Measurements from ENCODE around the gene THY1. TPM values are rescaled to one million over a fixed set of nuclear protein-coding genes. Genes with fewer than 3 reads are reported as not detected.

The THY1 gene
- total RNA-seq, 2 experiments from 2014 or later, result not detected

DNA sequence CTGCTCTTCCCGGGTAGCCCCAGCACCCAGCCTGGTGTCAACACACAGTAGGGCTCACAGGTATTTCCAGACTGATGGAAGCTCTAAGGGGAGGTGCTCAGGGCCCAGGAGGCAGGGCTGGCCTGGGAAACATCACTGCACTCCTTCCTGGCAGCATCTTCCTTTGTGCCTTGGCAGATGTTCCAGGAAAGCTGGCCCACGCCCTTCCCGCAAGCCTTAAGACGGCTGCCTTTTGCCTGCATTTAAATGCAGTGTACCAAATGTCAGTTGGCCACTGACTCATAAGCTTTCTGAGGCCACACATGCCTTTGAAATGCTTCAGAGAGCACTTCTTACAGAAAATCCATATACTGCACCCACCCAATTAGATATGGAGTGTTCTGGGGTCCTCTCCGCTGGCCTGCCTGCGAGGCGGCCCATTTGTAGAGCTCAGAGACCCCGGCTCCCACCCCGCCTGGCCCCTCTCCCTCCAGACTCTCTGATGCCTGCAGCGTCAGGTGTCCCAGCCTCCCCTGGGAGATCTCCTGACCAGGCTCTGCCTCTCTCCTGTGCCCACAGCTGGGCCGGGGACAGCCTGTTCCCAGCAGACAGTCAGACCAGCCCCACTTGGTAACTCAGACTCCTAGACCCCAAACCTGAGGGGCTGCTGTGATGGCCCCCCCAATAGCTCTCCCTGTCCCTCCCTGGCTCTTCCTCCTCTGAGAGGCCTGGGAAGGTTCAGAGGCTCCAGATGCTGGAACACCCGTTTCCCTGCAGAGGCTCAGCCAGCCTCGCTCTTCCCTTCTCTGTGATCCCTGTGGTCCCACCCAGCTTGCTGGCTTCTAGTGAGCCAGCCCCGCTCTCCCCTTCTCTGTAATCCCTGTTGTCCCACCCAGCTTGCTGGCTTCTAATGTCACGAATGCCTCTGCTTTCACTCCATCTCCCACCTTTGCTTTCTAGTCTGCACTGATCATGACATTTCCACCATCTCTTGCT is 47.6 kb upstream of the THY1 start:
- H3K27ac ChIP-seq (ENCODE audit: low read depth in 1 of 2, low read length in 2 of 2), result no peak overlapping the region
- ChIA-PET POLR2A (no interaction called here), CTCF (no interaction called here)
- H3K27me3 ChIP-seq (ENCODE audit: control insufficient read depth in 1 of 2, insufficient read depth in 2 of 2, low read length in 2 of 2), result peaks cover 7 to 13% of the 10 kb centered on the region in 2 experiments
- H3K4me3 ChIP-seq (ENCODE audit: low read length), result no peak overlapping the region
- TF ChIP-seq, protein P1, sequence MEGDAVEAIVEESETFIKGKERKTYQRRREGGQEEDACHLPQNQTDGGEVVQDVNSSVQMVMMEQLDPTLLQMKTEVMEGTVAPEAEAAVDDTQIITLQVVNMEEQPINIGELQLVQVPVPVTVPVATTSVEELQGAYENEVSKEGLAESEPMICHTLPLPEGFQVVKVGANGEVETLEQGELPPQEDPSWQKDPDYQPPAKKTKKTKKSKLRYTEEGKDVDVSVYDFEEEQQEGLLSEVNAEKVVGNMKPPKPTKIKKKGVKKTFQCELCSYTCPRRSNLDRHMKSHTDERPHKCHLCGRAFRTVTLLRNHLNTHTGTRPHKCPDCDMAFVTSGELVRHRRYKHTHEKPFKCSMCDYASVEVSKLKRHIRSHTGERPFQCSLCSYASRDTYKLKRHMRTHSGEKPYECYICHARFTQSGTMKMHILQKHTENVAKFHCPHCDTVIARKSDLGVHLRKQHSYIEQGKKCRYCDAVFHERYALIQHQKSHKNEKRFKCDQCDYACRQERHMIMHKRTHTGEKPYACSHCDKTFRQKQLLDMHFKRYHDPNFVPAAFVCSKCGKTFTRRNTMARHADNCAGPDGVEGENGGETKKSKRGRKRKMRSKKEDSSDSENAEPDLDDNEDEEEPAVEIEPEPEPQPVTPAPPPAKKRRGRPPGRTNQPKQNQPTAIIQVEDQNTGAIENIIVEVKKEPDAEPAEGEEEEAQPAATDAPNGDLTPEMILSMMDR (IDR thresholded peaks at IDR 0.05), result no peak
- H3K27me3 Mint-ChIP-seq, result peaks cover 60% of the 10 kb centered on the region
- H3K4me1 ChIP-seq (ENCODE audit: insufficient read depth, low read length), result no peaks in the 10 kb centered on the region
- H3K9me3 Mint-ChIP-seq, result peaks cover 16% of the 10 kb centered on the region
- H3K4me1 Mint-ChIP-seq (ENCODE audit: low read depth), result no peaks in the 10 kb centered on the region
- DNase-seq (no peak), ATAC-seq (ENCODE audit: poor library complexity) (no peak)
- no peak overlapping the region for H3K4me3 Mint-ChIP-seq
- H3K36me3 Mint-ChIP-seq (ENCODE audit: low read depth), result no peaks in the 10 kb centered on the region
- intact Hi-C loops (cut with DNase I, micrococcal nuclease), result no loop called here
- H3K36me3 ChIP-seq (ENCODE audit: insufficient read depth, low read length), result no peaks in the 10 kb centered on the region
- H3K9me3 ChIP-seq (ENCODE audit: control insufficient read depth in 1 of 2, insufficient read depth in 1 of 2, low read length in 2 of 2), result peaks cover 0 to 6% of the 10 kb centered on the region in 2 experiments
- no peak overlapping the region for H3K27ac Mint-ChIP-seq

DNA sequence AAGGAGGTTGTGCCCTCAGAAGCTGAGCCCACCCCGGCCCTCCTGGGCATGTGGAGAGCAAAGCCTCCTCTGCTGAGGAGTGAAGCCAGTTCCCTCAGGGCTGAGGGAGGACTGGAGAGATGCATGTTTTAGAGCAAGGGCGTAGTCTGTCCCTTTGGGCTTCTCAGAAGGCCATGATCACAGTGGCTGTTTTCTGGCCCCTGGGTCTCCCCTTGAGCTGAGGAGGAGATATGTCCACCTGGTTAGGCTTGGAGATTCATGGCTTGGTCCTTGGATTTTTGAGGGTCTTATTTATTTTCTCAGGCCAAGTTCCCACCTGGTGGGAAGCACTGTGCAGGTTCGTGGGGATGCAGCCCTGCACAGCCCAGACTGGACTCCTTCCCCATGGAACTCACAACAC is 46.5 kb upstream of the THY1 start:
- no peak overlapping the region for H3K27ac Mint-ChIP-seq
- DNase-seq (no peak), ATAC-seq (ENCODE audit: poor library complexity) (no peak)
- Histone ChIP-seq H3K4me1 (ENCODE audit: insufficient read depth, low read length) (no peaks in the 10 kb centered on the region), H3K4me3 (ENCODE audit: low read length) (no peak overlapping the region), H3K36me3 (ENCODE audit: insufficient read depth, low read length) (no peaks in the 10 kb centered on the region), H3K27ac (ENCODE audit: low read depth in 1 of 2, low read length in 2 of 2) (no peak overlapping the region), H3K27me3 (ENCODE audit: control insufficient read depth in 1 of 2, insufficient read depth in 2 of 2, low read length in 2 of 2) (peaks cover 7 to 13% of the 10 kb centered on the region in 2 experiments), H3K9me3 (ENCODE audit: control insufficient read depth in 1 of 2, insufficient read depth in 1 of 2, low read length in 2 of 2) (peaks cover 5 to 6% of the 10 kb centered on the region in 2 experiments)
- intact Hi-C loops (cut with DNase I, micrococcal nuclease), result no loop called here
- ChIA-PET CTCF (no interaction called here), POLR2A (no interaction called here)
- H3K4me3 Mint-ChIP-seq, result no peak overlapping the region
- peaks cover 20% of the 10 kb centered on the region for H3K9me3 Mint-ChIP-seq
- peaks cover 60% of the 10 kb centered on the region for H3K27me3 Mint-ChIP-seq
- TF ChIP-seq, protein P1 (IDR thresholded peaks at IDR 0.05), result no peak
- H3K4me1 Mint-ChIP-seq (ENCODE audit: low read depth), result no peaks in the 10 kb centered on the region
- H3K36me3 Mint-ChIP-seq (ENCODE audit: low read depth), result no peaks in the 10 kb centered on the region

DNA sequence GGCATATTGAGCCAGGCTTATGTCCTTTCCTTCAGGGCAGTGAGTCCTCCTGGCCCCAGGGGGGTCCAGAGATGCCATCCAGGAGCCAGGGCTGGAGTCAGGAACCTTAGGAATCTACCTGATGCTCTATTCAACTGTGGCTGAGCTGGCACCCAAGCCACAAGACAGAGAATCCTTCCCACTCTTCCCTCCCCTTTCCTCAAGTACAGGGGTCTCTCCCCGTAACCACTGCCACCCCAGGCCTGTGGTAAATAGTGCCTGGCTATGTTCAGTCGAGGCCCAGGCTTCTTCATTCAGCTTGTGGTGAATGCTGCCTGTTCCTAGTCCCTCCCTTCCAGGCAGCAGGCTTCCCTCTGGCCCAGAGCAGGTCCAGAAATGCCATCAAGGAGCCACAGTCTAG is 45.5 kb upstream of the THY1 start:
- no peaks in the 10 kb centered on the region for H3K36me3 ChIP-seq (ENCODE audit: insufficient read depth, low read length)
- H3K4me1 ChIP-seq (ENCODE audit: insufficient read depth, low read length), result no peaks in the 10 kb centered on the region
- no peak for DNase-seq
- ChIA-PET POLR2A (no interaction called here), CTCF (interaction anchor here (1.0 kb wide), 1 partner anchor 9 kb away, joined by 3 read pairs; no protein-coding TSS in a partner anchor)
- Mint-ChIP-seq H3K36me3 (ENCODE audit: low read depth) (no peaks in the 10 kb centered on the region), H3K27ac (no peak overlapping the region), H3K9me3 (peaks cover 20% of the 10 kb centered on the region), H3K4me3 (no peak overlapping the region), H3K27me3 (peaks cover 54% of the 10 kb centered on the region), H3K4me1 (ENCODE audit: low read depth) (no peaks in the 10 kb centered on the region)
- intact Hi-C loops (cut with DNase I, micrococcal nuclease), result no loop called here
- H3K27ac ChIP-seq (ENCODE audit: low read depth in 1 of 2, low read length in 2 of 2), result no peak overlapping the region
- H3K9me3 ChIP-seq (ENCODE audit: control insufficient read depth in 1 of 2, insufficient read depth in 1 of 2, low read length in 2 of 2), result peaks cover 5 to 6% of the 10 kb centered on the region in 2 experiments
- H3K4me3 ChIP-seq (ENCODE audit: low read length), result no peak overlapping the region
- TF ChIP-seq, protein P1 (IDR thresholded peaks at IDR 0.05), result no peak
- peaks cover 10% of the 10 kb centered on the region in 2 experiments for H3K27me3 ChIP-seq (ENCODE audit: control insufficient read depth in 1 of 2, insufficient read depth in 2 of 2, low read length in 2 of 2)
- ATAC-seq (ENCODE audit: poor library complexity), result no peak

All from CD4-positive, alpha-beta T cell (primary cell).